GM21447 (cell line): Measurements from ENCODE around the gene CDC42EP3.

Experiments
- ATAC-seq: cut with Tn5 transposase; IDR thresholded peaks from one replicate; pipeline ENCODE4 v1.9.1; 2021; ENCODE audit not compliant: unreplicated experiment

The CDC42EP3 gene

GRCh38 chr2:37619959-37620300, 51.5 kb downstream of the CDC42EP3 start:
- ATAC-seq: no peak

- ATAC-seq: no peak
Observed at GRCh38 chr2:37619230-37619958, 52.0 kb downstream of the CDC42EP3 start.

GRCh38 chr2:37618326-37618725, 53.1 kb downstream of the CDC42EP3 start:
- ATAC-seq: no peak

- ATAC-seq: peak; percentile 28
Observed at GRCh38 chr2:37617119-37617892, 54.1 kb downstream of the CDC42EP3 start.

- ATAC-seq: peak; percentile 57
Observed at GRCh38 chr2:37616677-37617005, 54.8 kb downstream of the CDC42EP3 start.

GRCh38 chr2:37615804-37616676, 55.4 kb downstream of the CDC42EP3 start:
- ATAC-seq: peak; percentile 41

GRCh38 chr2:37614061-37614738, 57.2 kb downstream of the CDC42EP3 start:
- ATAC-seq: no peak

GRCh38 chr2:37612382-37612781, 59.1 kb downstream of the CDC42EP3 start:
- no peak for ATAC-seq

- ATAC-seq: no peak
Observed at GRCh38 chr2:37610638-37611289, 60.7 kb downstream of the CDC42EP3 start.

- no peak for ATAC-seq
Observed at GRCh38 chr2:37609782-37610181, 61.7 kb downstream of the CDC42EP3 start.

GRCh38 chr2:37604716-37605115, 66.7 kb downstream of the CDC42EP3 start:
- no peak for ATAC-seq

- no peak for ATAC-seq
Observed at GRCh38 chr2:37602702-37603101, 68.7 kb downstream of the CDC42EP3 start.

GRCh38 chr2:37602040-37602439, 69.4 kb downstream of the CDC42EP3 start:
- no peak for ATAC-seq

- no peak for ATAC-seq
Observed at GRCh38 chr2:37601569-37601968, 69.9 kb downstream of the CDC42EP3 start.

GRCh38 chr2:37600735-37601134, 70.7 kb downstream of the CDC42EP3 start:
- peak; percentile 48 for ATAC-seq

GRCh38 chr2:37599688-37600525, 71.5 kb downstream of the CDC42EP3 start:
- no peak for ATAC-seq

GRCh38 chr2:37593694-37594093, 77.7 kb downstream of the CDC42EP3 start:
- no peak for ATAC-seq

GRCh38 chr2:37593024-37593423, 78.4 kb downstream of the CDC42EP3 start:
- ATAC-seq: no peak
